HG03378 (cell line): ENCODE results near the gene IGSF9.

Source experiments
- ATAC-seq: cut with Tn5 transposase; IDR thresholded peaks from one replicate; pipeline ENCODE4 v1.9.1; 2021; ENCODE audit warnings: mild to moderate bottlenecking, moderate library complexity; ENCODE audit not compliant: unreplicated experiment

Gene IGSF9

GRCh38 chr1:159974350-159974965 is 29.0 kb upstream of the IGSF9 start:
- ATAC-seq: no peak

GRCh38 chr1:159973350-159973940 is 28.0 kb upstream of the IGSF9 start:
- ATAC-seq: no peak

GRCh38 chr1:159972443-159973205 is 27.2 kb upstream of the IGSF9 start:
- ATAC-seq: no peak

- no peak for ATAC-seq
Observed at GRCh38 chr1:159970932-159971342, 25.5 kb upstream of the IGSF9 start.

GRCh38 chr1:159968901-159969300 is 23.5 kb upstream of the IGSF9 start:
- ATAC-seq: no peak

GRCh38 chr1:159965263-159965662 is 19.9 kb upstream of the IGSF9 start:
- ATAC-seq: no peak

GRCh38 chr1:159964144-159964543 is 18.7 kb upstream of the IGSF9 start:
- ATAC-seq: no peak

- no peak for ATAC-seq
Observed at GRCh38 chr1:159962176-159962575, 16.8 kb upstream of the IGSF9 start.

GRCh38 chr1:159961636-159962035 is 16.2 kb upstream of the IGSF9 start:
- ATAC-seq: no peak

GRCh38 chr1:159960721-159961381 is 15.4 kb upstream of the IGSF9 start:
- ATAC-seq: no peak

GRCh38 chr1:159959451-159959850 is 14.0 kb upstream of the IGSF9 start:
- ATAC-seq: no peak

GRCh38 chr1:159958719-159959380 is 13.4 kb upstream of the IGSF9 start:
- ATAC-seq: peak; percentile 50

GRCh38 chr1:159957824-159958268 is 12.4 kb upstream of the IGSF9 start:
- ATAC-seq: no peak

- ATAC-seq: no peak
Observed at GRCh38 chr1:159955456-159955855, 10.0 kb upstream of the IGSF9 start.

GRCh38 chr1:159953536-159954515 is 8.4 kb upstream of the IGSF9 start, which contains the start of gene SLAMF9:
SLAMF9 (minus strand) TSS chr1:159954237; CDS start chr1:159954137, 100 bp downstream.
- no peak for ATAC-seq

- no peak for ATAC-seq
Observed at GRCh38 chr1:159952932-159953331, 7.5 kb upstream of the IGSF9 start.

- ATAC-seq: no peak
Observed at GRCh38 chr1:159951551-159951950, 6.1 kb upstream of the IGSF9 start.

GRCh38 chr1:159951016-159951415 is 5.6 kb upstream of the IGSF9 start:
- no peak for ATAC-seq

GRCh38 chr1:159949981-159950381 is 4.6 kb upstream of the IGSF9 start:
- ATAC-seq: no peak

- no peak for ATAC-seq
Observed at GRCh38 chr1:159949123-159949522, 3.7 kb upstream of the IGSF9 start.
